Astrocyte (in vitro differentiated cells and primary cell): Measurements from ENCODE around the gene STEAP1. TPM values are rescaled to one million over a fixed set of nuclear protein-coding genes. Genes with fewer than 3 reads are reported as not detected.
A peak's percentile ranks its signal among the peaks of the same experiment; 100 is the strongest.

Experiments
- DNase-seq: peaks from one replicate; pipeline ENCODE4 v3.0.0-alpha.2; 2010; ENCODE audit warnings: low read depth
- FAIRE-seq: peaks from 2 replicates; lab custom pipeline; 2011; peaks lifted over from hg19 to GRCh38; lab: Jason Lieb, UNC
- H2AFZ ChIP-seq: 2 replicates; pipeline ENCODE4 v1.6.0; 2012; ENCODE audit warnings: low read depth, low read length, inconsistent platforms
- H3K27ac ChIP-seq: 2 replicates; pipeline ENCODE4 v1.5.1; 2011; ENCODE audit warnings: low read depth, low read length, inconsistent platforms
- H3K27me3 ChIP-seq: 2 replicates; pipeline ENCODE4 v1.6.0; 2011; ENCODE audit warnings: low read length, inconsistent platforms; ENCODE audit not compliant: insufficient read depth
- H3K36me3 ChIP-seq: 2 replicates; pipeline ENCODE4 v1.5.1; 2011; ENCODE audit warnings: low read length, inconsistent platforms; ENCODE audit not compliant: insufficient read depth
- H3K4me1 ChIP-seq: 2 replicates; pipeline ENCODE4 v1.5.1; 2011; ENCODE audit warnings: low read length, inconsistent platforms; ENCODE audit not compliant: insufficient read depth
- H3K4me2 ChIP-seq: 2 replicates; pipeline ENCODE4 v1.6.0; 2012; ENCODE audit warnings: low read length, inconsistent platforms
- H3K4me3 ChIP-seq: 2 replicates; pipeline ENCODE4 v1.5.1; 2011; ENCODE audit warnings: low read depth, mild to moderate bottlenecking, low read length, inconsistent platforms; ENCODE audit not compliant: insufficient read depth
- H3K79me2 ChIP-seq: 2 replicates; pipeline ENCODE4 v1.6.0; 2012; ENCODE audit warnings: mild to moderate bottlenecking, low read length, inconsistent platforms; ENCODE audit not compliant: insufficient read depth
- H3K9ac ChIP-seq: 2 replicates; pipeline ENCODE4 v1.6.0; 2012; ENCODE audit warnings: mild to moderate bottlenecking, low read length, inconsistent platforms
- H3K9me3 ChIP-seq: 2 replicates; pipeline ENCODE4 v1.5.1; 2012; ENCODE audit warnings: low read depth, mild to moderate bottlenecking, low read length, inconsistent platforms; ENCODE audit not compliant: insufficient read depth
- H4K20me1 ChIP-seq: 2 replicates; pipeline ENCODE4 v1.6.0; 2012; ENCODE audit warnings: low read length, inconsistent platforms; ENCODE audit not compliant: insufficient read depth
- H3K27ac Mint-ChIP-seq: one replicate; pipeline ENCODE4 v1.8.0; 2021; ENCODE audit warnings: mild to moderate bottlenecking, mixed read lengths; ENCODE audit not compliant: unreplicated experiment
- H3K27me3 Mint-ChIP-seq: one replicate; pipeline ENCODE4 v1.8.0; 2021; ENCODE audit warnings: low read depth, mixed read lengths; ENCODE audit not compliant: unreplicated experiment
- H3K36me3 Mint-ChIP-seq: one replicate; pipeline ENCODE4 v1.8.0; 2021; ENCODE audit warnings: low read depth, mixed read lengths; ENCODE audit not compliant: unreplicated experiment
- H3K4me1 Mint-ChIP-seq: one replicate; pipeline ENCODE4 v1.8.0; 2021; ENCODE audit warnings: low read depth, mixed read lengths; ENCODE audit not compliant: unreplicated experiment
- H3K4me3 Mint-ChIP-seq: one replicate; pipeline ENCODE4 v1.8.0; 2021; ENCODE audit warnings: mild to moderate bottlenecking, moderate library complexity, mixed read lengths; ENCODE audit not compliant: unreplicated experiment
- H3K9me3 Mint-ChIP-seq: one replicate; pipeline ENCODE4 v1.8.0; 2021; ENCODE audit warnings: mild to moderate bottlenecking, mixed read lengths; ENCODE audit not compliant: unreplicated experiment
- EZH2 ChIP-seq: IDR thresholded peaks from 2 replicates; pipeline ENCODE4 v1.6.1; 2012; ENCODE audit warnings: mild to moderate bottlenecking, low read length, inconsistent platforms; ENCODE audit not compliant: insufficient read depth
- total RNA-seq: library from RNA; stranded (reverse); gene quantifications from 2 replicates; pipeline ENCODE4 v1.2.1, GENCODE V29; 2021
- TF ChIP-seq, protein P1 (sequence below): IDR thresholded peaks from 2 replicates; pipeline ENCODE4 v1.5.1; 2011; ENCODE audit warnings: low read depth, mild to moderate bottlenecking, inconsistent platforms, low read length, moderate library complexity; ENCODE audit not compliant: insufficient read depth

Gene STEAP1
- total RNA-seq, 1 donor from 2014 or later = 6.2 TPM

DNA sequence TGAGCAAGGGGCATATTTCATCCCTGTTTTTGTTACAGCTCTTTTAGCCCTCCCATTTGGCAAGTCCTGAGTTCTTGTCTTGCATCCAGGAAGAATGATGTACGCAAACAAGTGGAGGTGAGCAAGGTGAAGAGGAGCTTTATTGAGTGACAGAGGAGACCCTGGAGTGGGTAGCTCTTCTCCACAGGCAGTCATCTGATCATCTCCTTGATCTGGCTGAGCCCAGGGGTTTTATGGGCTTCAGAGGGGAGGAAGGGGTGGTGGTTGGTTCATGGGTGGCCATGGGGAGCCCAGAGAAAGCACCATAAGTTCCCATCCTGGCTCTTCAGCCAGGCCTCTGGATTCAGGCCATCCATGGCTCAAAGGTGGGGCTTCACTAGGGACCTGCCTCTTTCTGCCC lies 21.9 kb downstream of the STEAP1 start:
- H3K27me3 ChIP-seq = no peaks in the 10 kb centered on the region
- H4K20me1 ChIP-seq = no peaks in the 10 kb centered on the region
- no peak overlapping the region for H3K9ac ChIP-seq
- no peak overlapping the region for H3K4me2 ChIP-seq
- H3K4me1 ChIP-seq = peaks cover 15% of the 10 kb centered on the region
- no peaks in the 10 kb centered on the region for H3K9me3 ChIP-seq
- H3K27ac Mint-ChIP-seq = no peak overlapping the region
- H3K36me3 Mint-ChIP-seq = no peaks in the 10 kb centered on the region
- peaks cover 38% of the 10 kb centered on the region for H3K4me1 Mint-ChIP-seq
- no peaks in the 10 kb centered on the region for H3K79me2 ChIP-seq
- FAIRE-seq = no peak
- no peak for DNase-seq
- TF ChIP-seq, protein P1, sequence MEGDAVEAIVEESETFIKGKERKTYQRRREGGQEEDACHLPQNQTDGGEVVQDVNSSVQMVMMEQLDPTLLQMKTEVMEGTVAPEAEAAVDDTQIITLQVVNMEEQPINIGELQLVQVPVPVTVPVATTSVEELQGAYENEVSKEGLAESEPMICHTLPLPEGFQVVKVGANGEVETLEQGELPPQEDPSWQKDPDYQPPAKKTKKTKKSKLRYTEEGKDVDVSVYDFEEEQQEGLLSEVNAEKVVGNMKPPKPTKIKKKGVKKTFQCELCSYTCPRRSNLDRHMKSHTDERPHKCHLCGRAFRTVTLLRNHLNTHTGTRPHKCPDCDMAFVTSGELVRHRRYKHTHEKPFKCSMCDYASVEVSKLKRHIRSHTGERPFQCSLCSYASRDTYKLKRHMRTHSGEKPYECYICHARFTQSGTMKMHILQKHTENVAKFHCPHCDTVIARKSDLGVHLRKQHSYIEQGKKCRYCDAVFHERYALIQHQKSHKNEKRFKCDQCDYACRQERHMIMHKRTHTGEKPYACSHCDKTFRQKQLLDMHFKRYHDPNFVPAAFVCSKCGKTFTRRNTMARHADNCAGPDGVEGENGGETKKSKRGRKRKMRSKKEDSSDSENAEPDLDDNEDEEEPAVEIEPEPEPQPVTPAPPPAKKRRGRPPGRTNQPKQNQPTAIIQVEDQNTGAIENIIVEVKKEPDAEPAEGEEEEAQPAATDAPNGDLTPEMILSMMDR = no peak
- TF ChIP-seq EZH2 = no peak
- H3K9me3 Mint-ChIP-seq = no peaks in the 10 kb centered on the region
- H3K4me3 Mint-ChIP-seq = no peak overlapping the region
- no peaks in the 10 kb centered on the region for H3K36me3 ChIP-seq
- H3K27me3 Mint-ChIP-seq = no peaks in the 10 kb centered on the region
- H3K27ac ChIP-seq = no peak overlapping the region
- no peak overlapping the region for H3K4me3 ChIP-seq
- H2AFZ ChIP-seq = no peak overlapping the region

DNA sequence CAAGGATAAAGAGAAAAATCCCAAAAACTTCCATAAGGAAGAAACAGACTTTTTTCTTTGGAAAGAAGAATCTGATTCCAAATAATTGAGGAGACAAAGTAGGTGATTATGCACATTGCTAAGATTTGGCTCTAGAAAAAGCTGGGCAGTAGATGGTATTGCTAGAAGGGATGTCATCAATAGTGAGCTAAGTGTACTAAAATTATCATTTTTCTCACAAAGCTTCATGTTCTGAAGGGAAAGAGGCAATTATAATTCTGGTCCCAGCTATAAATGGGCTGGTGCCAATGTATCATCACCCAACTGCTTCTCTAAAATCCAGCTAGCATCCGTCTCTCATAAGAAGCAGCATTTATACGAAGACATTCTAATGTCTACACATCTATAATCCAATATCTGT lies 23.9 kb downstream of the STEAP1 start:
- Histone ChIP-seq H4K20me1 (no peaks in the 10 kb centered on the region), H3K4me2 (peak overlapping the region; percentile 78), H3K27ac (peak overlapping the region; percentile 80), H3K36me3 (no peaks in the 10 kb centered on the region), H2AFZ (no peak overlapping the region), H3K27me3 (no peaks in the 10 kb centered on the region), H3K4me1 (peaks cover 15% of the 10 kb centered on the region), H3K79me2 (no peaks in the 10 kb centered on the region), H3K4me3 (no peak overlapping the region), H3K9me3 (no peaks in the 10 kb centered on the region), H3K9ac (no peak overlapping the region)
- Mint-ChIP-seq H3K27ac (peak overlapping the region; percentile 98), H3K9me3 (no peaks in the 10 kb centered on the region), H3K36me3 (no peaks in the 10 kb centered on the region), H3K4me3 (no peak overlapping the region), H3K4me1 (peaks cover 34% of the 10 kb centered on the region), H3K27me3 (no peaks in the 10 kb centered on the region)
- DNase-seq (no peak), FAIRE-seq (no peak)
- TF ChIP-seq, protein P1 = no peak
- no peak for TF ChIP-seq EZH2

DNA sequence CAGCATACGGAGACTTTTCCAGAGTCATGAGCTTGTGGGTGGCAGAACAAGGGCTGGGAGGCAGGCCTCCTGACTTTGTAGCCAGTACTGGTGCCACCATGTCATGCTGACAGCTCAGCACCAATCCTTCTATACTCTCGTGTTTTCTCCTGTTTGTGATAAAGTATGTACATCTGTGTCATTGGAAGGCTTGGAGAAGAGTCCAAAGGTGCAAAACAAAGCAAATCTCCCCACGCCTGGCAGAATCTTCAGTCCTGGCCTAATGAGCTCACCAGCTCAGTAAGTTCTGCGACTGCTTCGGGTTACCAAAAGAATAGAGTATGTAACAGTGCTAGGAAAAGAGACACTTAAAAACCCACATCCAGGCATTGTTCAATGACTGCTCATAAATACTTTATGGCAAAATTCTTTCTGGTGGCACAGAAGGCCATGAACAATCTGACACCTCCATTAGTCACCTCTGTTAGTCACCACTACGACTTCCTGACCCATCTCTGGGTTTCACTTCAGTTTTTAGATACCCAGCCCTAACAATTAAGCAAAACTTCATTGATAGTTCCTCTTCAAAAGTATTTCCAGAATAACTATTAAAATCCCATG lies 24.5 kb downstream of the STEAP1 start:
- H3K36me3 ChIP-seq = no peaks in the 10 kb centered on the region
- FAIRE-seq = peak; percentile 99
- H3K27me3 ChIP-seq = no peaks in the 10 kb centered on the region
- peak overlapping the region; percentile 80 for H3K27ac ChIP-seq
- Mint-ChIP-seq H3K4me3 (peak overlapping the region; percentile 75), H3K9me3 (no peaks in the 10 kb centered on the region), H3K36me3 (no peaks in the 10 kb centered on the region), H3K4me1 (peaks cover 33% of the 10 kb centered on the region), H3K27ac (peak overlapping the region; percentile 98), H3K27me3 (no peaks in the 10 kb centered on the region)
- no peaks in the 10 kb centered on the region for H3K79me2 ChIP-seq
- peak; percentile 90 for DNase-seq
- peak overlapping the region; percentile 26 for H2AFZ ChIP-seq
- peak overlapping the region; percentile 34 for H3K4me3 ChIP-seq
- no peaks in the 10 kb centered on the region for H3K9me3 ChIP-seq
- TF ChIP-seq EZH2 = no peak
- TF ChIP-seq, protein P1 = no peak
- H3K4me1 ChIP-seq = peaks cover 15% of the 10 kb centered on the region
- no peaks in the 10 kb centered on the region for H4K20me1 ChIP-seq
- peak overlapping the region; percentile 78 for H3K4me2 ChIP-seq
- H3K9ac ChIP-seq = peak overlapping the region; percentile 47
